Renal cortical epithelial cell (primary cell): ENCODE measurements around the gene PLEKHG5. TPM values are rescaled to one million over a fixed set of nuclear protein-coding genes. Genes with fewer than 3 reads are reported as not detected.
A peak's percentile ranks its signal among the peaks of the same experiment; 100 is the strongest.
"Not testable (repeated sequence)": the region's sequence is repeated elsewhere in the genome, so short reads cannot be mapped to it uniquely, and the experiment has no call there.

ENCODE experiments used
- DNase-seq: peaks from one replicate; pipeline ENCODE4 v3.0.0-alpha.2; 2011; ENCODE audit warnings: low read depth
- total RNA-seq: library from RNA; depleted of rRNA; stranded (reverse); fragments of >200 nt; gene quantifications from 2 replicates; pipeline ENCODE4 v1.2.3, GENCODE V29; 2014

Gene PLEKHG5
- total RNA-seq, 1 donor from 2014 or later: 22.2 TPM

DNA sequence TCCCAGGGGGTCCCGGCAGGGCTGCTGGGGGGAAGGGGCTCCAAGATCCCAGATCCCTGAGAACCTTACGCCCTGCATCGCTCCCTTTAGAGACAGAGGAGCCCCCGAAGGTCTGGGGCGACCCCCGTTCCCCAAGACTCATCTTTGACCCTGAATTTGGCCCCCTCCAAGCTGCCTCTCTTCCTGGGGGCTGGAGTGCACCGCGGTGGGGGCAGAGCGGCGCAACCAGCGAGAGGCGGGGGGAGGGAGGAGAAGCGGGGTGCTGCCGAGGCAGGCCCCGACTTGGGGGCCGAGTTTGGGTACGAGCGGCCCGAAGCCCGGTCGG lies 5.4 kb upstream of the PLEKHG5 start:
- no peak for DNase-seq

DNA sequence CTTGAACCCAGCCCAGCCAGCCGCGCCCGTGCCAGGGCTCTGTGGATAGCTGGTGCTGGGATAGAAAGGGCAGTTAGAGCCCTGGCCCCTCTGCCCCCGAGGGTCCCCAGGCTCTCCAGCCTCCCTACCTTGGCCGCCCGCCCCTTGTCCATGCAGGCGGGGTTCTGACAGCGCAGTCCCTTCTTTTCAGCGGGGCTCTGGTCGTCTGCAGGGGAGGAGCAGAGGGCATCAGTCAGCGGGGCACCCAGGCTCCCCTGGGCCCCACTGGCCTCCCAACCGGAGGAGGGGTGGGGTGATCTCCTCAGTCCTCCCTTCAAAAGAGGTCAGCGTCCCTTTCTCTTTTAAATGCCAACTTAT lies 4.9 kb upstream of the PLEKHG5 start:
- no peak for DNase-seq

DNA sequence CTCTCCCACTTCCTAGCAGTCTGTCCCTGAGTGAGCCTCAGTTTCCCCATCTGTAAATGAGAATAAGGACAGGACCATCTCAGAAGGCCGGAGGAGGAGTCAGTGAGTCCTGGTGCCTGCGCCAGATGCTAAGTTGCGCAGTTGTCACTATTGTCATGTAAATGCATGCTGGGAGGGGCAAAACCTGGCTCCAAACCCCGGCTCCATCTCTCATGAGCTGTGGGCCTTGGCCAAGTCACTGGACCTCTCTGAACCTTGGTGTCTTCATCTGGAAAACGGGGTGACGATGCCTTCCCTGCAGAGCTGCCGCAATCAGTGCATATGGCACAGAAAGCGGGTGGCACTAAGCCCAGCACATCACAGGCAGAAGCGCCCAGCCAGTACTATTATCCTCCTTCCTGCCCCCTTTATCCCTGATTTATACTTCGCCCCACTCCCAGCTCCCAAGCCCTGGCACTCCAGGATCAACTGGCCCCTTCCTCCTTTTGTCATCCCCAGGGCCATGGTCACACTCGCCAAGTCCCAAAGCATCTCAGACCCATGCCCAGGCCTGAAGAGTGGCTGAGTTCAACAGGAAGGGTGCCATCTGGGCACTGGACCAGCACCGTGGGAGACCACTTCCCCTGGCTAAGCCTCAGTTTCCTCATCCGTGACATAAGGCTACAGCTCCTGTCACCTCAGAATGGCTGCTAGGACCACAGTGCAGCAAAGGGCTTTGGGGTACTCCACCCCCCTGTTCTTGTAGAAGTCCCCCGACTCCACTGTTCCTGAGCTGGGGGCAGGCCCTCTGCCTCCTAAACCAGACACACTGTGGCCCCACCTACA lies 4.3 kb upstream of the PLEKHG5 start:
- DNase-seq: no peak

DNA sequence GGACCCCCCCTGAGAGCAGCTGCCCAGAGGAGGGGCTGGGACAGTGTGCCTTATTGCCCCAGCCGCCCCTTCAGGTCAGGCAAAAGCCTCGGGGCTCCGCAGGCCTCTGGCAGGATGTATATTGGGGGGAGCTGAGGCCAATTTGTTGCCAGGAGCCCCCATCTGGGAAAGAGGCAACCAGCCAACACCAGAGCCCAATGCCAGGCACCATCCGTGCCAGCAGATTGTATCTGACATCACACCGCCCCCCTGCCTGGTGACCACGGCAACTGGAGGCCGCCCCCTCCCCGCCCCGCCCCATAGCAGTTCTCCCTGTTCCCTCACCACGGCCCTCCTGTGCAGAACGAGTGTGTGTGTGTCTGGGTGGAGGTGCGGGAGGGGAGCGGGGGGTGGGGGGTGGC lies 3.6 kb upstream of the PLEKHG5 start:
- DNase-seq: no peak

DNA sequence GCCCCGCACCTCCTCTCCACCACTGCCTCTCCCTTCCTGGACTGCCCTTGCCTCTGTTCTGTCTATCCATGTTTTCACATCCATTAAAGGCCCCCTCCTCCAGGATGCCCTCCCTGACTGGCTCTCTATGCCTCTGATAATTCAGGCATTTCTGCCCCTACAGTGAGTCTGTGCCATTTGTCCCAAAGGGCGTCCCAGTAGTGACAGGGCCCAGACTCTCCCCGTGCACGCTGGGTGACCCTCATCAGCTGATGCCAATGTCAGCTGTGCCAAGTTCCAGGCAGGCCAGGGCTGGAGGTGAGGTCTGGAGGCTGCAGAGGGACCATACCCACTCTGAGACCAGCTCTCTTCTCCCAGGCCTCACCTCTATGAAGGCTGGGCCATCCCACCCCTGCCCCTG lies 3.2 kb upstream of the PLEKHG5 start:
- no peak for DNase-seq

DNA sequence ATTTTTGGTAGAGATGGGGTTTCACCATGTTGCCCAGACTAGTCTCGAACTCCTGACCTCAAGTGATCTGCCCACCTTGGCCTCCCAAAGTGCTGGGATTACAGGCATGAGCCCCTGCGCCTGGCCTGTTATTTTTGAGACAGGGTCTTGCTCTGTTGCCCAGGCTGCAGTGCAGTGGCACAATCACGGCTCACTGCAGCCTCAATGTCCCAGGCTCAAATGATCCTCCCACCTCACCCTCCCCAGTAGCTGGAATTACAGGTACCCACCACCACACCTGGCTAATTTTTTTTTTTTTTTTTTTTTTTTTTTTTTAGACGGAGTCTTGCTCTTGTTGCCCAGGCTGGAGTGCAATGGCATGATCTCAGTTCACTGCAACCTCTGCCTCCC lies 2.4 kb upstream of the PLEKHG5 start:
- not testable (repeated sequence) for DNase-seq

DNA sequence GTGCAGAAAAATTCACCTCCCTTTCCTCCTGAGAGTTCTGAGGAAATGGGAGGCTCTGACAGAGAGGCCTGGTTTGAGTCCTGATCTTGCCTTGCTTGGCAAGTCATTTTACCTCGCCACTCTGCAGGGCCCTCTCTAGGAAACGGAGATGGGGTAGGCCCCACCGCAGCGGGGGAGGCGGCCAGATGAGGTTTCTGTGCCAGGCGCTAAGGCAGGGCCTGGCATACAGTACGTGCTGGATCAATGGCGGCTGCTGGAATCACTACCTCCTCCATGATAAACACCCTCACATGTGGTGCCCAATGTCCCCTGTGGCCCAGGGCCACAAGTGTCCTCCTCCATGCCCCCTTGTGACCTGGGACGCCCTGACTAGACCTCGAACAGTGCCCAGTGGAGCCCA lies 499 bp upstream of the PLEKHG5 start:
- DNase-seq: no peak

DNA sequence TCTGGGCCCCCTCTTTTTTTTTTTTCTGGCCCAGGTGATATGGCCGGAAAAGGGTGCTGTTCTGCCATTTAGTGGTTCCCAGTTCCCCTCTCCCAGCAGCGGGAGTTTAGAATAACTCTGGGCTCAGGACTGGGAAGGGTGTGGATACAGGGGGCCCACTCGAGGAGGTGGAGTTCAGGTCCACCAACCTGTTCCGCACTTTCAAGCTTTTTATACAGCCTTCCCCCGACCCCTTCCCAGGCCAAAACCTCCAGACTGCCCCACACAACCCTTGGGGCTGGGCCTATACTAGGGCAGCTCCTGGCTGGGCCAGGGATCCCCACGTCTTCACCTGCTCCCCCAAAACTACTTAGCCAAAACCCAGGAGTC lies 402 bp downstream of the PLEKHG5 start:
- no peak for DNase-seq

DNA sequence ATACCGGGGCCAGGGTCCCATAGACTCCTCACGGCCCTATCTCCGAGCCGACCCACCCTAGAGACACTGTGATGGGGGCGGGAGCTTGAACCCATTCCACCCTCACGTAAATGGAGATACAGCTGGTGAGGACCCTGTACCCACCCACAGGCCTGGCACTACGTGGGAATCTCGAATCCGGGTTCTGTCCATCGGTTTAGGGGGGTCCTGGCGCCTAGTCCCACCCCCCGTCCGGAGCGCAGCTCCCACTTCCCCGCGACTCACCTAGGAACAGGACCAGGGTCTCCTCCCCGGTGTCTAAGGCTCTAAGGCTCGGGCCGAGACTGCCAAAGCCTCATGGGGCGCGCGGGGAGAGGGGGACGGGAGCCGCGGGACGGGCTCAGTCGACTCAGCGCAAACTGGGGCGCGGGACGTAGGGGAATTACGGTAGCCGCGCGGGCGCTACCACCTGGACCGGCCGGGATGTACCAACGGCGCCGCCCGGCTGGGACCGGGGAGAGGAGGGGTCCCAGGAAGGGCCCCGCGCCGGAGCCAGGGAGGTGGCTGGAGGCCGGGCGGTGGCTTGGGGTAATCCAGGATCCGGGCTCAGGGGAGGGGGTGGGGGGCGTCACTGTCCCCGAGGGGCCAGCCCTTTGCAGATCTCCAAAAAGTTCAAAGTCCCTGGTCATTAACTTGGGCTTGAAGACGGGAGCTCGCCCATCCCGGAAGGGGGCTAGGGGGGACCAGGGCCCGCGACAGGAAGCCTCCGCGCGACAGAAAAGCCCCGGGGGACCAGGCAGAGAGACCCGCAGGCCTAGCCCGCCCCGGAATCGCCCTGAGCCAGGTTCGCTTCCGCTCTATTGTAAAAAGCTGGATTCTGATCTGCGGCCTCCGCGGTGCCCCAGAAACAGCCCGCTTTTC lies 1.0 kb downstream of the PLEKHG5 start:
- DNase-seq: peak; percentile 35

DNA sequence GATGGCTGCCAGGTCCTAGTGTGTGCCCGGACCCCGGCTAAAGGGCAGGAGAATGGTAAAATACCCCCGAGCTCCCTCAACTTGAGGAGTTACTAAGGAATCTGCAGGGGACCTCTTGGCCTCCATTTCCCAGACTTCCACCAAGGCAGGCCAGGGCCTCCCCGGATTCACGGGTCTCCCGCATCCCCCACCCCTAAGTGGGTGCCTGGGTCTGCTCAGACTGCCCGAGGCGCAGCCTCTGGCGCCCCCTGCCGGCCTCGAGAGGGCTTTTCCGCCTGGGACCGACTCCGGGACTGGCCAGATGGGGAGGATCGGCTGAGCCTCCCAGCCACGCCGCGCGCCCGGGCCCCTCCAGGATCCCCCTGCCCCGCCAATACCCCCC lies 1.7 kb downstream of the PLEKHG5 start:
- peak; percentile 46 for DNase-seq

DNA sequence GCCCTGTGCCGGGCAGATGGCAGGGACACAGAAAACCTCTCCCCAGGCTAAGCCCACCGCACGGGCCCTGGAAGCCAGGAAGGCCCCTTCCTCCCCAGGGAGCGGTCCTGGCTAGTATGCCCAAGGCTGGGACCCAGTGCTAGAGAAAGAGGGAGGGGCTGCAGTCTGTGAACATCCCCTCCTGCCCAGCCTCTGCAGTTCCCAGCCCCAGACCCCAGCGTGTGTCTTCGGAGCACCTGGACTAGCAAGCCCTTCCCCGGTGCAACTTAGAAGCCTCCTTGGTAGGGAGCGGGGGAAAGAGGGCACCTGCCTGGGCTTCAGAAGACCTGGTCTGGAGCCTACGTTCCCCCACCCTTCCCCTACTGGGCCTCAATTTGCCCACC lies 2.1 kb downstream of the PLEKHG5 start:
- no peak for DNase-seq

DNA sequence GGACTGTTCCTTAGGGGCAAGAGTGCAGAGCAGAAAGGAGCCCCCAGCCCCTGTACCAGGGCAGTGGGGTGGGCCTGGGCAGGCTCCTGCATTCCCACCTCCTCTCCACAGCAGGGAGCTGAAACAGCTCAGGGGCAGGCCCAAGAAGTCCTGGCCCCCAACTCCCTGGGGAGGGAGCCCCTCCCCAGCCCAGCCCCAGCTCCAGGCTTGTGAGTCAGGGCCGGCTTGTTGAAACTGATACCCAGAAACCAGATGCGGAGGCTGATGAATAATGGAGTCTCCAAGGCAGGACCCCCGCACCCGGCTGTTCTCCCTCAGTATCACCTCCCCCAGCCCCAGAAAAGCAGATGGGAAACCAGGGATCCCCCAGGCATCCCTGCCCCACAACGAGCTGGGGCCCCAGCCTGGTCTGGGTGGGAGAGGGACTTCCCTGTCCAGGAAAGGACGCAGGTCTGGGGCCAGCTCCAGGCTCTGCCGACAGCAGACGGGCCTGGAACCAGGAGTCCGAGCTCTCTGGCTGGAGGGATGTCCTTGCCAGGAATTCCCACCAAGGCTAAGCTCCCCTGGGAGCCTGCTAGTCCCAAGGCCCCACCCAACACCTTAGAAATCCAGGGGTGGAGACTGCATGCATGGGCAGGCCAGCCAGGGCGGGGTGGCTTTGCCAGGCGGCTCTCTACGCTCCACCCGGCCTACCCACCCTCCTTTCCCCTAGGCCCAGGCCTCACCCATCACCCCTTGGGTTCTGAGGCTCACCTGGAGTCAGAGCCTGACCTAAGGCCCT lies 2.7 kb downstream of the PLEKHG5 start:
- no peak for DNase-seq

DNA sequence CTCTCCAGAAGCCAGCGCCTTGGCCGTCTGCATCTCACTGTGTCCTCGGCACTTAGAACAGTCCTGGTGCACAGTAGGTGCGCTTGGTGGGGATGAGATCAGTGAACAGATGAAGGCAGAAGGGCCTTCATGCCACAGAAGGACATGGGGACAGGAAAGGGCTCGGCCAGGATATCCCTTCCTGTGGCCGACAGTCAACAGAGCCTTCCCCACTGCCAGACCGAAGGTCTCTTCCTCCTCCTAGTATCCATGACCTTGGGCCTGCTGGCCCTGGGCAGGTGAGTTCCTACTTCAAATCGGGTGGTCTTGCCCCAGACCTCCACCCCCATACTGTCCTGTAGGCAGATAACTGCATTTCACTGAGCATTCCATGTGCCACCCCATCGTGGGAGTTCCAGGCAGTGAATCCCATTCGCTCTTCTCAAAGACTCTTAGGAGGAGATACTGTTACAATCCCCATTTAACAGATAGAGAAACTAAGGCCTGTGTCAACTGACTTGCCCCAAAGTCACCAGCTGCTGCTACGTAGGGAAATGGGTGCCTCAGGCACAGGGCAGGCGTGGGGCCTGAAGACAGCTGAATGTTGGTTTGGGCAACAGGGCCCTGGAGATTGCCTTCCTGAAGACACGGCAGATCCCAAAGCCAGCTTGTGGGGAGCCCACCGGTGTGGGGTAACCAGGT lies 3.5 kb downstream of the PLEKHG5 start:
- no peak for DNase-seq

DNA sequence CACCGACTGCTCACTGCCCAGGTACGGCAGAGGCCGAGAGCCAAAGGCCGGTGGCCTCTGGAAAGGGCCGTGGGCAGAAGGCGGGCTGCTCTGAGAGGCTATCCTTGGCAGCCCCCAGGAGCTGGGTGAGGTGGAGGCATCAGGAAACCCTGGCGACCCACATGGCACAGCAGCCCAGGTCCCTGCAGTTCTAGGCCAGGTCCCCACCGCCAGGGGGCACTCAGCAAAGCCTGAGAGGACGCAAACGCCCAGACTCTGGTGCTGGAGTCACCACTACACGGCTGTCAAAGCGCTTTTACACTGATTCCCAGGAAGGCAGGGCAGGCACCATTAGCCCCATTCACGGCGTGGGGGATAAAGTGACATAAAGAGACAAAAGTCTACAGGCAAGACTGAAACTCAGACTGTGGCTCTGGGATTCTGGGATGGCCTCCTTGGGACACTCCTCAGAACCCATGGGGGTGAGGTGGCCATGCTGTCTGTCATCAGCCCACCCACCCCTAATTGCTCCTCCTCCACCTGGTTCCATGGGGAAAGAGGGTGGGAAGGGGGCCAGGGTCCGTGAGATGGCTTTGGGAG lies 4.9 kb downstream of the PLEKHG5 start:
- DNase-seq: peak; percentile 68

DNA sequence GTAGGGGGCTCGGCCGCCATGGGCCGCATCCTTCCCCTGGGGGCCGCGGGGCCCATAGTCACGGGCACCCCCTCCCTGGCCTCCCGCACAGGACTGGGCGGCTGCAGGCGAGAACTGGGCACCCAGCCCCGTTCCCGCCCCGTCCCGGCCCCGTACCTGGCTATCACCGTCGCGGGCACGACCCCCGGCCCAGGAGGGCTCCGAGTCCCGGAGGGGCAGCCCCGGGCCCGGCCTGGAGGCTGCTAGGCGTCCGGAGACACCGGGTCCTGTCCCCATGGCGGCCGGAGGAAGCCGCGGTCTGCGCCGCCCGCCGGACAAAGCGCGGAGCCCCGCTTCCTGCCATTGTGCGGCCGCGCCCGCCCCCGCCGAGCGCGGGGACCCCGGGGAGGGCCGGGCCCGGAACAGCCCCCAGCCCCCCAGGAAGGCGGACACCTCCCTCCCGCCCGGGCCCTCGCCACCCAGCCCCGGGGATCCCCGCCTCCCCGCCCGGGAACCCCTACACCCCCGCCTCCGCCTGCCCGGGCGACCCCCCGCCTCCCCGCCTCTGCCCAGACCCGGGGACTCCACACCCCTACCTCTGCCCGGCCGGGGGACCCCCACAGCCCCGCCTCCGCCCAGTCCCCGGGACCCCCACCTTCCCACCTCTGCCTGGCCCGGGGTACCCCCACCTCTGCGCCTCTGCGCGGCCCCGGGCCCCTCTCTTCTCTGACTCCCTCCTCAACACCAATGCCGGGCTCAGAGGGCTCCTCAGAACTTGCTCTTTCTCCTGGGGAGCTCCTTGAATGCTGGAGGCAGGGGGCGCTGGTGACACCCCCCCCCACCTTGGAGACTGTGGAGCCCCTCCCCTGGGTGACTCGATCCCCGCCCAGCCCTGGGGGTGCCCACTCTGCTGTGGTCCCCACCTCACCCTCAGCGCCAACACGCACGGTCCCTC lies 6.0 kb downstream of the PLEKHG5 start:
- no peak for DNase-seq

DNA sequence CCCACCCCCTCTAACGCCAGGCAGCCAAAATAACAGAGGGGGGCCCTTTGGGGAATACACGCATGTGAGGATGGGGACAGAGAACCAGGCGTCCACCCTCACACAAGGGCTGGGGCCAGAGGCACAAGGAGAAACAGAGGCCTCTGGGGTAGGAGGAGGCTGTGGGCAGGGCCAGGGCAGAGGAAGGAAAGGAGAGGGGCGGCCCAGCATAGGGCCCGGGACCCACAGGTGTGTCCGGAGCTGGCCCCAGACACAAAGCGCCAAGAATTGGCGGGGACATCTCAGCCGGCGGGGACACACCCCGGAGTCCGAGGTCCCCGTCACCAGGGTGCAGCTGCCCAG lies 6.7 kb downstream of the PLEKHG5 start:
- no peak for DNase-seq

DNA sequence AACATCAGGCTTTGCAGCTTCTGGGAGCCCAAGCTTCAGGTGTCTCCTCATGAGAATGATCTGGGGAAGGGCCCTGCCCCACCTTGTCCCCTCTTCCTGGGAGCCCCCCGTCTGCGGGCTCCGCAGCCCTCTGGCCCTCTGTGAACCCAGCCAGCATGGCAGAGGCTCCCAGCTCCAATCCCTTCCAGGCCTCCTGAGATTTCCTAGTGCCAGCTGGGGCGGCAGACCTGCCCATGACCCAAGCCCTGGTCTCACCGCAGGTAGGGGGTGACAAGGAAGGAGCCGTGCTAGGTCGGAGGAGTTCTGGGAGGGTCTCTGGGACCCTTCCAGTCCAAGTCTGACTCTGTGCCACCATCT lies 7.7 kb downstream of the PLEKHG5 start:
- DNase-seq: no peak

DNA sequence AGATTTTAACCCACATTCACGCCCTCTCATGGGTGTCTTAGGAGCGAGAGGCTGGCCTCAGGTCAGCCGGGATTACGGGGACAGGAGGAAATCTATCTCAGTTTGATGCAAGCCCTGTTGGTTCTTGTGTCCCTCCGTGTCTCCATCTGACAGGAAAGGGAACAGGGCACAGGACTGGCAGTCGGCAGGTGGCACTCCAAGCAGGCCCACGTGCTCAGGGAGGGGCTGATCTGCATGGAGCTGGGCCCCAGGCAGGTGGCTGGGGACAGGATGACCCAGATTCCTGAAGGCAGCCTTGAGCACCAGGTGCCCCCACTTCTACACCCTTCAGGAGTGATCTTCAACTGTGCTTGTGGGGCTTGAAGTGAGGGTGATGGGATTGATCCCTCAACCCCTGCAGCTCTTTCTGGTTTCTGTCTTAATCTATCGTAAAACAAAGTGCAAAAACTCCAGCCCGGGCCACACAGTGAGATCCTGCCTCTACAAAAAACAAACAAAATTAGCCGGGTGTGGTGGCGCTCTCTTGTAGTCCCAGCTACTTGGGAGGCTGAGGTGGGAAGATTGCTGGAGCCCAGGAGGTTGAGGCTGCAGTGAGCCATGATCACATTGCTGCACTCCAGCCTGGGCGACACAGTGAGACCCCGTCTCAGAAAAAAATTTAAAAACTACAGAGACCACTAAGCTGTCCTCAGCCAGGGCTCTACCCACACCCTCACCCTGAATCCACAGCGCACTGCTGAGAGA lies 8.3 kb downstream of the PLEKHG5 start:
- DNase-seq: no peak

DNA sequence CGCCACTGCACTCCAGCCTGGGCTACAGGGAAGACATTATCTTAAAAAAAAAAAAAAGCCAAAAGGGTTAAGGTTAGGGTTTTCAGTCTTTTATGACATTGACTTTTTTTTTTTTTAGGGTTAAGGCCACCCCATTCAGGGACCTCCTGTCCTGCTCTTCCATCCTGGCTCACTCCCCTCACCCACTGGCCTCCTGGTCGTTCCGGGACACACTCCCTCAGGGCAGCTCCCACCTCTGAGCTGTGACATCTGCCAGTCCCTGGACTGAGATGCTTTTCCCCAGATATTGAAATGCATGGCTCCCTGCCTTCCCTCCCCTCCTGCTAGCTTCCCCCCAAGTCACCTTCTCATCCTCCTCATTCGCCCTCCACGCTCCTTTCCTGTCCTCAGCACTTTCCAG lies 9.6 kb downstream of the PLEKHG5 start:
- no peak for DNase-seq
